H9 (cell line): Measurements from ENCODE around the gene POLD3. TPM values are rescaled to one million over a fixed set of nuclear protein-coding genes. Genes with fewer than 3 reads are reported as not detected.

Source experiments
- DNase-seq: peaks from one replicate; pipeline ENCODE4 v3.0.0-alpha.2; 2017
- H2AFZ ChIP-seq: one replicate; pipeline ENCODE4 v1.6.1; 2013; ENCODE audit warnings: mild to moderate bottlenecking, low read length, control low read depth, moderate library complexity
- H2AK5ac ChIP-seq: 2 replicates; pipeline ENCODE4 v1.6.1; 2013; ENCODE audit warnings: low read length, control low read depth, mixed read lengths; ENCODE audit not compliant: insufficient read length
- H2BK120ac ChIP-seq: one replicate; pipeline ENCODE4 v1.6.1; 2013; ENCODE audit warnings: low read depth, mild to moderate bottlenecking, low read length, control low read depth, inconsistent platforms; ENCODE audit not compliant: poor library complexity, severe bottlenecking
- H2BK12ac ChIP-seq: 2 replicates; pipeline ENCODE4 v1.6.1; 2013; ENCODE audit warnings: low read length, control low read depth, mixed read lengths, low read depth; ENCODE audit not compliant: insufficient read length
- H2BK15ac ChIP-seq: 2 replicates; pipeline ENCODE4 v1.6.1; 2013; ENCODE audit warnings: low read depth, low read length, control low read depth
- H2BK20ac ChIP-seq: one replicate; pipeline ENCODE4 v1.6.1; 2013; ENCODE audit warnings: low read depth, mild to moderate bottlenecking, low read length, control low read depth, inconsistent platforms; ENCODE audit not compliant: poor library complexity, severe bottlenecking
- H2BK5ac ChIP-seq: 2 replicates; pipeline ENCODE4 v1.6.1; 2013; ENCODE audit warnings: low read length, control low read depth, mixed read lengths; ENCODE audit not compliant: insufficient read length
- H3K14ac ChIP-seq: 2 replicates; pipeline ENCODE4 v1.6.1; 2013; ENCODE audit warnings: low read length, control low read depth; ENCODE audit not compliant: insufficient read depth
- H3K18ac ChIP-seq: 2 replicates; pipeline ENCODE4 v1.6.1; 2013; ENCODE audit warnings: low read depth, mild to moderate bottlenecking, mixed read lengths, low read length, control low read depth; ENCODE audit not compliant: insufficient read length
- H3K23ac ChIP-seq: 2 replicates; pipeline ENCODE4 v1.6.1; 2013; ENCODE audit warnings: low read length, control low read depth, mixed read lengths, low read depth; ENCODE audit not compliant: insufficient read length
- H3K23me2 ChIP-seq: 2 replicates; pipeline ENCODE4 v1.6.1; 2013; ENCODE audit warnings: low read depth, mild to moderate bottlenecking, mixed read lengths, low read length, control low read depth; ENCODE audit not compliant: insufficient read length, poor library complexity, severe bottlenecking
- H3K27ac ChIP-seq: 2 replicates; pipeline ENCODE4 v1.5.1; 2013; ENCODE audit warnings: low read length, control low read depth, mixed read lengths, low read depth; ENCODE audit not compliant: insufficient read length
- H3K27me3 ChIP-seq: 2 replicates; pipeline ENCODE4 v1.6.1; 2013; ENCODE audit warnings: low read length, control low read depth, inconsistent platforms; ENCODE audit not compliant: insufficient read depth
- H3K4ac ChIP-seq: 2 replicates; pipeline ENCODE4 v1.6.1; 2013; ENCODE audit warnings: low read depth, mild to moderate bottlenecking, control low read depth, inconsistent platforms, low read length, moderate library complexity
- H3K4me1 ChIP-seq: 2 replicates; pipeline ENCODE4 v1.6.1; 2013; ENCODE audit warnings: low read length, control low read depth, inconsistent platforms; ENCODE audit not compliant: insufficient read depth
- H3K4me2 ChIP-seq: 2 replicates; pipeline ENCODE4 v1.6.1; 2013; ENCODE audit warnings: low read length, control low read depth, mixed read lengths; ENCODE audit not compliant: insufficient read length, insufficient read depth
- H3K56ac ChIP-seq: 2 replicates; pipeline ENCODE4 v1.6.1; 2013; ENCODE audit warnings: low read depth, mild to moderate bottlenecking, mixed read lengths, low read length, control low read depth; ENCODE audit not compliant: insufficient read length
- H3K79me1 ChIP-seq: 2 replicates; pipeline ENCODE4 v1.6.1; 2013; ENCODE audit warnings: low read depth, mild to moderate bottlenecking, moderate library complexity, low read length, control low read depth, inconsistent platforms; ENCODE audit not compliant: insufficient read depth, poor library complexity, severe bottlenecking
- H3K79me2 ChIP-seq: 2 replicates; pipeline ENCODE4 v1.6.1; 2013; ENCODE audit warnings: low read length, control low read depth, inconsistent platforms; ENCODE audit not compliant: insufficient read depth
- H3K9ac ChIP-seq: 2 replicates; pipeline ENCODE4 v1.6.1; 2013; ENCODE audit warnings: low read length, control low read depth, mixed read lengths; ENCODE audit not compliant: insufficient read length; ENCODE audit errors: extremely low read depth
- H3K9me3 ChIP-seq: one replicate; pipeline ENCODE4 v1.6.1; 2013; ENCODE audit warnings: low read depth, low read length, inconsistent platforms; ENCODE audit not compliant: control insufficient read depth
- H3T11ph ChIP-seq: one replicate; pipeline ENCODE4 v1.6.1; 2013; ENCODE audit warnings: mild to moderate bottlenecking, low read length, control low read depth, inconsistent platforms
- H4K20me1 ChIP-seq: one replicate; pipeline ENCODE4 v1.6.1; 2013; ENCODE audit not compliant: control insufficient read depth, insufficient read length, insufficient read depth
- H4K5ac ChIP-seq: 2 replicates; pipeline ENCODE4 v1.6.1; 2013; ENCODE audit warnings: low read depth, mild to moderate bottlenecking, mixed read lengths, low read length, control low read depth; ENCODE audit not compliant: insufficient read length
- H4K8ac ChIP-seq: replicated peaks from 2 replicates; pipeline ENCODE4 v1.6.1; 2013; ENCODE audit warnings: low read length, control low read depth, mixed read lengths, low read depth; ENCODE audit not compliant: insufficient read length
- H4K91ac ChIP-seq: 2 replicates; pipeline ENCODE4 v1.6.1; 2013; ENCODE audit warnings: low read depth, mild to moderate bottlenecking, moderate library complexity, mixed read lengths, low read length, control low read depth; ENCODE audit not compliant: insufficient read length
- H3K27ac Mint-ChIP-seq, 3 experiments: 2 replicates in 2 of 3; 3 replicates in 1 of 3; pipeline ENCODE4 v1.8.0; 2020 to 2021; ENCODE audit warnings: mixed read lengths in 3 of 3, mild to moderate bottlenecking in 1 of 3, moderate library complexity in 1 of 3
- H3K27me3 Mint-ChIP-seq: 2 replicates; pipeline ENCODE4 v1.8.0; 2021; ENCODE audit warnings: low read depth, mild to moderate bottlenecking, moderate library complexity, mixed read lengths
- H3K36me3 Mint-ChIP-seq, 3 experiments: 2 replicates in 2 of 3; 3 replicates in 1 of 3; pipeline ENCODE4 v1.8.0; 2020 to 2021; ENCODE audit warnings: low read depth in 3 of 3, mixed read lengths in 3 of 3; ENCODE audit not compliant: insufficient read depth in 1 of 3
- H3K4me1 Mint-ChIP-seq, 2 experiments: 2 replicates each; pipeline ENCODE4 v1.8.0; 2020; ENCODE audit warnings: mixed read lengths in 2 of 2
- H3K4me3 Mint-ChIP-seq, 2 experiments: 2 replicates in 1 of 2; 3 replicates in 1 of 2; pipeline ENCODE4 v1.8.0; 2020 to 2021; ENCODE audit warnings: mild to moderate bottlenecking in 2 of 2, mixed read lengths in 2 of 2, moderate library complexity in 1 of 2
- H3K9me3 Mint-ChIP-seq, 2 experiments: 2 replicates in 1 of 2; 3 replicates in 1 of 2; pipeline ENCODE4 v1.8.0; 2020; ENCODE audit warnings: mild to moderate bottlenecking in 2 of 2, mixed read lengths in 2 of 2, moderate library complexity in 1 of 2
- WGBS: extraction: QIAGEN DNeasy Blood & Tissue Kit; methylation state at CpG from one replicate; pipeline ENCODE4 v1.1.7; 2013; ENCODE audit warnings: missing lambda C conversion rate, low lambda C conversion rate, mixed read lengths; ENCODE audit not compliant: insufficient read length; ENCODE audit errors: extremely low coverage; 5-methylcytosine and 5-hydroxymethylcytosine counted together
- total RNA-seq: library from RNA; stranded (reverse); gene quantifications from 2 replicates; pipeline ENCODE4 v1.2.1, GENCODE V29; 2021
- TF ChIP-seq, protein P1 (sequence below): fragments of 200-600 bp; sonication (generic); conservative IDR thresholded peaks from 3 replicates; pipeline ENCODE4 v1.8.0; 2021; ENCODE audit warnings: antibody characterized with exemption, mild to moderate bottlenecking

The POLD3 gene
- total RNA-seq, 1 experiment from 2014 or later: 34.1 TPM

DNA sequence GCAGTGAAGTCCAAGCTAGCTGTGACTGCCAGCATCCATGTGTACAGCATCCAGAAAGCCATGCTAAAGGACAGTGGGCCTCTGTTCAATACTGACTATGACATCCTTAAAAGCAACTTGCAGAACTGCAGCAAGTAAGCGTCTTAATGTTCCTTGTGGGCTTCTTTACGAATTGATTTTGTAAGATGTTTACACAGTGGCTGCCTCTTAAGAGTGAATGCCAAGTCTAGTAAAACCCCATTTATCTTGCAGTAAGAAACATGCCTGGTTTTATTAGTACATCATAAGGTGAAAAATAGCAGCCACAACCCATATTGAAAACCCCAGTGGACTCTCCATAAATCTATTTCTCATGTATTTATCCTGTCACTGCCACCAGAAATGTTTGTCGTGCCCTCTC lies 20.5 kb downstream of the POLD3 start:
- Histone ChIP-seq H3T11ph (no peak overlapping the region), H3K9me3 (no peaks in the 10 kb centered on the region), H3K23me2 (no peaks in the 10 kb centered on the region), H3K79me1 (no peaks in the 10 kb centered on the region), H3K18ac (no peak overlapping the region), H2BK12ac (no peak overlapping the region), H3K27me3 (no peaks in the 10 kb centered on the region), H3K27ac (no peak overlapping the region), H2BK20ac (no peak overlapping the region), H3K4me1 (no peaks in the 10 kb centered on the region), H3K4me2 (no peak overlapping the region), H2BK5ac (no peak overlapping the region), H3K23ac (no peak overlapping the region), H4K91ac (no peak overlapping the region), H2AFZ (no peak overlapping the region), H4K5ac (no peak overlapping the region), H4K8ac (no peak overlapping the region), H3K9ac (no peak overlapping the region), H2BK15ac (no peak overlapping the region), H2BK120ac (no peak overlapping the region), H4K20me1 (no peaks in the 10 kb centered on the region), H2AK5ac (no peak overlapping the region), H3K56ac (no peak overlapping the region), H3K14ac (no peak overlapping the region), H3K79me2 (no peaks in the 10 kb centered on the region), H3K4ac (no peak overlapping the region)
- H3K27ac Mint-ChIP-seq: no peak overlapping the region
- H3K9me3 Mint-ChIP-seq: no peaks in the 10 kb centered on the region
- TF ChIP-seq, protein P1, sequence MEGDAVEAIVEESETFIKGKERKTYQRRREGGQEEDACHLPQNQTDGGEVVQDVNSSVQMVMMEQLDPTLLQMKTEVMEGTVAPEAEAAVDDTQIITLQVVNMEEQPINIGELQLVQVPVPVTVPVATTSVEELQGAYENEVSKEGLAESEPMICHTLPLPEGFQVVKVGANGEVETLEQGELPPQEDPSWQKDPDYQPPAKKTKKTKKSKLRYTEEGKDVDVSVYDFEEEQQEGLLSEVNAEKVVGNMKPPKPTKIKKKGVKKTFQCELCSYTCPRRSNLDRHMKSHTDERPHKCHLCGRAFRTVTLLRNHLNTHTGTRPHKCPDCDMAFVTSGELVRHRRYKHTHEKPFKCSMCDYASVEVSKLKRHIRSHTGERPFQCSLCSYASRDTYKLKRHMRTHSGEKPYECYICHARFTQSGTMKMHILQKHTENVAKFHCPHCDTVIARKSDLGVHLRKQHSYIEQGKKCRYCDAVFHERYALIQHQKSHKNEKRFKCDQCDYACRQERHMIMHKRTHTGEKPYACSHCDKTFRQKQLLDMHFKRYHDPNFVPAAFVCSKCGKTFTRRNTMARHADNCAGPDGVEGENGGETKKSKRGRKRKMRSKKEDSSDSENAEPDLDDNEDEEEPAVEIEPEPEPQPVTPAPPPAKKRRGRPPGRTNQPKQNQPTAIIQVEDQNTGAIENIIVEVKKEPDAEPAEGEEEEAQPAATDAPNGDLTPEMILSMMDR: no peak
- no peak overlapping the region for H3K4me3 Mint-ChIP-seq
- no peaks in the 10 kb centered on the region for H3K27me3 Mint-ChIP-seq
- H3K36me3 Mint-ChIP-seq: peaks cover 7 to 43% (median 33%) of the 10 kb centered on the region in 3 experiments; a peak in 6 of 7 replicates
- no peak for DNase-seq
- no CpG with 5 or more reads among the region's 3 CpGs for WGBS
- H3K4me1 Mint-ChIP-seq: no peaks in the 10 kb centered on the region
